ENCODE results near the gene PAPPA.

DNA sequence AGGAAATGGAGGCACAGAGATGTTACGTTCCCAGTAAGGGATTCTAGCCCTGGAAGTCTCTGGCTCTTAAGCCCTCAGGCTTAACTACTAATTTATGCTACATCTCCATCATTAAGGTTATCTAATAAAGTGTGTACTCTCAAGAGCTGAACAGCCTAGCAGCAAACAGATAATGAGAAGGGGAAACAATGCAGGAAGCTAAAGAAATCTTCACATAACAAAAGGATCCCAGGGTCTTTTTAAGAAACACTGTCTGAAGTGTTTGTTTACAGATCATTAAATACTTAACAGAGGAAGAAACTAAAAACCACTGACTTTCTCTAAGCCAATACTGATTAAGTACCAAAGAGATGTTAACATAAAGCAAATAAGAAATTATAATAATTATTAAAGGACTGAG is 129.0 kb downstream of the PAPPA start:
- TF ChIP-seq POLR2A (IDR thresholded peaks at IDR 0.05) (no peak), EP300 (IDR thresholded peaks at IDR 0.05) (no peak)
